ENCODE results near the gene ATF7. TPM values are rescaled to one million over a fixed set of nuclear protein-coding genes. Genes with fewer than 3 reads are reported as not detected.

The ATF7 gene
- total RNA-seq, 1 experiment from 2014 or later = 26.9 TPM

GRCh38 chr12:53622724-53623123, 3.5 kb downstream of the ATF7 start:
- Histone ChIP-seq H3K4me3 (ENCODE audit: low read depth, low read length) (no peak overlapping the region), H3K27me3 (replicated peaks; ENCODE audit: control insufficient read depth, insufficient read depth, low read length) (no peaks in the 10 kb centered on the region), H3K4me1 (peaks cover 12% of the 10 kb centered on the region), H3K36me3 (ENCODE audit: control insufficient read depth, insufficient read depth, low read length) (no peaks in the 10 kb centered on the region), H3K9me3 (no peaks in the 10 kb centered on the region)
- CTCF ChIA-PET = interaction anchor here (1.9 kb wide), 1 partner anchor 53 kb away, joined by 6 read pairs; the partner anchor contains the start of gene ATP5MC2
- Mint-ChIP-seq H3K36me3 (ENCODE audit: insufficient read depth, unreplicated experiment) (peaks cover 19% of the 10 kb centered on the region), H3K27me3 (ENCODE audit: insufficient read depth, unreplicated experiment) (no peaks in the 10 kb centered on the region), H3K4me3 (ENCODE audit: unreplicated experiment) (no peak overlapping the region), H3K27ac (ENCODE audit: unreplicated experiment) (no peak overlapping the region), H3K9me3 (ENCODE audit: unreplicated experiment) (no peaks in the 10 kb centered on the region), H3K4me1 (ENCODE audit: low read depth, unreplicated experiment) (peaks cover 27% of the 10 kb centered on the region)
- intact Hi-C loops (cut with micrococcal nuclease; ENCODE audit: unreplicated experiment) = no loop called here
- BruUV-seq (replicated peaks) = no TSS peak
- POLR2A ChIA-PET = no interaction called here
- TF ChIP-seq, protein P1, sequence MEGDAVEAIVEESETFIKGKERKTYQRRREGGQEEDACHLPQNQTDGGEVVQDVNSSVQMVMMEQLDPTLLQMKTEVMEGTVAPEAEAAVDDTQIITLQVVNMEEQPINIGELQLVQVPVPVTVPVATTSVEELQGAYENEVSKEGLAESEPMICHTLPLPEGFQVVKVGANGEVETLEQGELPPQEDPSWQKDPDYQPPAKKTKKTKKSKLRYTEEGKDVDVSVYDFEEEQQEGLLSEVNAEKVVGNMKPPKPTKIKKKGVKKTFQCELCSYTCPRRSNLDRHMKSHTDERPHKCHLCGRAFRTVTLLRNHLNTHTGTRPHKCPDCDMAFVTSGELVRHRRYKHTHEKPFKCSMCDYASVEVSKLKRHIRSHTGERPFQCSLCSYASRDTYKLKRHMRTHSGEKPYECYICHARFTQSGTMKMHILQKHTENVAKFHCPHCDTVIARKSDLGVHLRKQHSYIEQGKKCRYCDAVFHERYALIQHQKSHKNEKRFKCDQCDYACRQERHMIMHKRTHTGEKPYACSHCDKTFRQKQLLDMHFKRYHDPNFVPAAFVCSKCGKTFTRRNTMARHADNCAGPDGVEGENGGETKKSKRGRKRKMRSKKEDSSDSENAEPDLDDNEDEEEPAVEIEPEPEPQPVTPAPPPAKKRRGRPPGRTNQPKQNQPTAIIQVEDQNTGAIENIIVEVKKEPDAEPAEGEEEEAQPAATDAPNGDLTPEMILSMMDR (IDR thresholded peaks at IDR 0.05; ENCODE audit: insufficient read depth in 1 of 2, low read depth in 1 of 2, low read length in 1 of 2, severe bottlenecking in 1 of 2, unreplicated experiment in 1 of 2) = no peak
- DNase-seq = no peak

GRCh38 chr12:53618275-53618674, 7.9 kb downstream of the ATF7 start:
- no peaks in the 10 kb centered on the region for H3K9me3 Mint-ChIP-seq (ENCODE audit: unreplicated experiment)
- H3K4me3 Mint-ChIP-seq (ENCODE audit: unreplicated experiment) = no peak overlapping the region
- Histone ChIP-seq H3K4me1 (no peaks in the 10 kb centered on the region), H3K27me3 (replicated peaks; ENCODE audit: control insufficient read depth, insufficient read depth, low read length) (no peaks in the 10 kb centered on the region), H3K9me3 (no peaks in the 10 kb centered on the region), H3K36me3 (ENCODE audit: control insufficient read depth, insufficient read depth, low read length) (no peaks in the 10 kb centered on the region), H3K4me3 (ENCODE audit: low read depth, low read length) (no peak overlapping the region)
- intact Hi-C loops (cut with micrococcal nuclease; ENCODE audit: unreplicated experiment) = no loop called here
- CTCF ChIA-PET = no interaction called here
- TF ChIP-seq, protein P1 (IDR thresholded peaks at IDR 0.05; ENCODE audit: insufficient read depth in 1 of 2, low read depth in 1 of 2, low read length in 1 of 2, severe bottlenecking in 1 of 2, unreplicated experiment in 1 of 2) = no peak
- no peak for DNase-seq
- H3K36me3 Mint-ChIP-seq (ENCODE audit: insufficient read depth, unreplicated experiment) = peaks cover 12% of the 10 kb centered on the region
- BruUV-seq (replicated peaks) = TSS peak; percentile 6
- H3K27me3 Mint-ChIP-seq (ENCODE audit: insufficient read depth, unreplicated experiment) = no peaks in the 10 kb centered on the region
- H3K4me1 Mint-ChIP-seq (ENCODE audit: low read depth, unreplicated experiment) = no peaks in the 10 kb centered on the region
- POLR2A ChIA-PET = no interaction called here
- no peak overlapping the region for H3K27ac Mint-ChIP-seq (ENCODE audit: unreplicated experiment)

GRCh38 chr12:53617700-53618099, 8.5 kb downstream of the ATF7 start:
- CTCF ChIA-PET = no interaction called here
- intact Hi-C loops (cut with micrococcal nuclease; ENCODE audit: unreplicated experiment) = no loop called here
- Mint-ChIP-seq H3K27ac (ENCODE audit: unreplicated experiment) (no peak overlapping the region), H3K36me3 (ENCODE audit: insufficient read depth, unreplicated experiment) (peaks cover 12% of the 10 kb centered on the region), H3K9me3 (ENCODE audit: unreplicated experiment) (no peaks in the 10 kb centered on the region), H3K4me3 (ENCODE audit: unreplicated experiment) (no peak overlapping the region), H3K27me3 (ENCODE audit: insufficient read depth, unreplicated experiment) (no peaks in the 10 kb centered on the region), H3K4me1 (ENCODE audit: low read depth, unreplicated experiment) (no peaks in the 10 kb centered on the region)
- no peak for DNase-seq
- TF ChIP-seq, protein P1 (IDR thresholded peaks at IDR 0.05; ENCODE audit: insufficient read depth in 1 of 2, low read depth in 1 of 2, low read length in 1 of 2, severe bottlenecking in 1 of 2, unreplicated experiment in 1 of 2) = no peak
- Histone ChIP-seq H3K4me3 (ENCODE audit: low read depth, low read length) (no peak overlapping the region), H3K9me3 (no peaks in the 10 kb centered on the region), H3K4me1 (no peaks in the 10 kb centered on the region), H3K36me3 (ENCODE audit: control insufficient read depth, insufficient read depth, low read length) (no peaks in the 10 kb centered on the region), H3K27me3 (replicated peaks; ENCODE audit: control insufficient read depth, insufficient read depth, low read length) (no peaks in the 10 kb centered on the region)
- POLR2A ChIA-PET = no interaction called here
- no TSS peak for BruUV-seq (replicated peaks)
